Activated CD8-positive, alpha-beta T cell treated with anti-CD3 and anti-CD28 coated beads, Interleukin-2, amount 10 ng/mL, durations not matched to agents 7 days and 5 days (primary cell): Measurements from ENCODE around the gene BEGAIN. TPM values are rescaled to one million over a fixed set of nuclear protein-coding genes. Genes with fewer than 3 reads are reported as not detected.
A peak's percentile ranks its signal among the peaks of the same experiment; 100 is the strongest.

ENCODE experiments used
- ATAC-seq: fragments of 150-1000 bp; cut with Tn5 transposase; one replicate; pipeline ENCODE4 v1.10.0; 2021; ENCODE audit warnings: moderate library complexity
- CTCF ChIA-PET: fragments of 350-600 bp; sonication (Branson Sonifier 250); formaldehyde crosslinking; loops from one replicate; lab custom pipeline; 2021; ENCODE audit warnings: antibody characterized with exemption; lab: Charles Lee
- POLR2A ChIA-PET: fragments of 350-600 bp; sonication (Branson Sonifier 250); formaldehyde crosslinking; loops from one replicate; lab custom pipeline; 2021; ENCODE audit warnings: antibody characterized with exemption; lab: Charles Lee
- DNase-seq: peaks from one replicate; pipeline ENCODE4 v3.0.0-alpha.2; 2020
- H3K27ac Mint-ChIP-seq: one replicate; pipeline ENCODE4 v1.8.0; 2021; ENCODE audit warnings: mild to moderate bottlenecking, mixed read lengths
- H3K27me3 Mint-ChIP-seq: one replicate; pipeline ENCODE4 v1.8.0; 2021; ENCODE audit warnings: low read depth, mixed read lengths
- H3K36me3 Mint-ChIP-seq: one replicate; pipeline ENCODE4 v1.8.0; 2021; ENCODE audit warnings: low read depth, mixed read lengths
- H3K4me1 Mint-ChIP-seq: one replicate; pipeline ENCODE4 v1.8.0; 2021; ENCODE audit warnings: low read depth, mixed read lengths
- H3K4me3 Mint-ChIP-seq: one replicate; pipeline ENCODE4 v1.8.0; 2021; ENCODE audit warnings: mild to moderate bottlenecking, mixed read lengths
- H3K9me3 Mint-ChIP-seq: one replicate; pipeline ENCODE4 v1.8.0; 2022; ENCODE audit warnings: mixed read lengths; ENCODE audit not compliant: insufficient read depth
- total RNA-seq, 2 experiments: library from RNA; stranded (reverse); gene quantifications; one replicate each; pipeline ENCODE4 v1.2.3, GENCODE V29; 2021

BEGAIN gene
- total RNA-seq, 2 experiments from 2014 or later, result 0.70 to 1.2 TPM

GRCh38 chr14:100540141-100540925, 46.9 kb downstream of the BEGAIN start:
- peaks cover 2% of the 10 kb centered on the region for H3K27me3 Mint-ChIP-seq
- CTCF ChIA-PET, result no interaction called here
- DNase-seq, result no peak
- H3K4me1 Mint-ChIP-seq, result peaks cover 2% of the 10 kb centered on the region
- no peaks in the 10 kb centered on the region for H3K36me3 Mint-ChIP-seq
- H3K9me3 Mint-ChIP-seq, result no peaks in the 10 kb centered on the region
- ATAC-seq, result peak; percentile 49
- H3K4me3 Mint-ChIP-seq, result no peak overlapping the region
- no peak overlapping the region for H3K27ac Mint-ChIP-seq
- POLR2A ChIA-PET, result no interaction called here

GRCh38 chr14:100539766-100540140, 47.5 kb downstream of the BEGAIN start:
- ATAC-seq (no peak), DNase-seq (no peak)
- H3K4me1 Mint-ChIP-seq, result no peaks in the 10 kb centered on the region
- ChIA-PET CTCF (no interaction called here), POLR2A (no interaction called here)
- H3K36me3 Mint-ChIP-seq, result no peaks in the 10 kb centered on the region
- no peaks in the 10 kb centered on the region for H3K9me3 Mint-ChIP-seq
- no peaks in the 10 kb centered on the region for H3K27me3 Mint-ChIP-seq
- H3K27ac Mint-ChIP-seq, result no peak overlapping the region
- no peak overlapping the region for H3K4me3 Mint-ChIP-seq

GRCh38 chr14:100539003-100539660, 48.1 kb downstream of the BEGAIN start:
- POLR2A ChIA-PET, result interaction anchor here (0.6 kb wide), 1 partner anchor 225 kb away, joined by 3 read pairs; no protein-coding TSS in a partner anchor
- Mint-ChIP-seq H3K27ac (no peak overlapping the region), H3K4me3 (no peak overlapping the region), H3K9me3 (no peaks in the 10 kb centered on the region), H3K27me3 (no peaks in the 10 kb centered on the region), H3K36me3 (no peaks in the 10 kb centered on the region), H3K4me1 (peaks cover 5% of the 10 kb centered on the region)
- ATAC-seq (no peak), DNase-seq (no peak)
- CTCF ChIA-PET, result no interaction called here

DNA sequence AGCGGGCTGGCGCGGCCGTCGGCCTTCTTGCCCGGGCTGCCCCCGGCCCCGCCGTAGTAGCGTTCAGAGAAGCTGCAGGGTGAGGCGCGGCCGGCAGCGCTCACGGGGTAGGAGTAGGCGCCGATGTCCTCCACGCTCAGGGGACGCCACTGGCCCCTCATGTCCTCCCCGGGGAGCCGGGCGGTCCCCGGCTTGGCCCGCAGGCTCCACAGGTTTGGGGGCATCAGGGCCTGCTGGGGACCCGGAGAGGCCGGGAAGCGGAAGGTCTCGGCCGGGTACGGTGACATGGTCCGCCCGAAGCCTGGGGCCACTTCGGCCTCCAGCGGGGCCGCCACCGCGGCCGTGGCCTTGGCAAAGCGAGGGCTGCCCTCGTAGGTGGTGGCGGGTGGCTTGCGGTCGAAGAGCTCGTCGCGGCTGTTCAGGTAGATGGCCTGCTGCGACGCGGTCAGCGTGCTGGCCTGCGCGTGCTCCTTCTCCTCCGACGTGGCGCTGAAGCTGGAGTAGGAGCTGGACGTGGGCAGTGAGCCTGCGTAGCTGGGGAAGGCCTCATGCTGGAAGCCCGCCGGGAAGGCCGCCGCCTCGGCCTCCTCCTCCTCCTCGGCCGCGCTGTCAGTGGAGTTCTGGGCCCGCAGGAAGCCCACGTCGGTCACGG, 48.7 kb downstream of the BEGAIN start:
- ATAC-seq, result no peak
- H3K27ac Mint-ChIP-seq, result no peak overlapping the region

GRCh38 chr14:100537446-100538350, 49.5 kb downstream of the BEGAIN start:
- CTCF ChIA-PET, result interaction anchor here (1.0 kb wide), 1 partner anchor 115 kb away, joined by 3 read pairs; no protein-coding TSS in a partner anchor
- H3K27me3 Mint-ChIP-seq, result no peaks in the 10 kb centered on the region
- POLR2A ChIA-PET, result no interaction called here
- no peaks in the 10 kb centered on the region for H3K9me3 Mint-ChIP-seq
- peaks cover 20% of the 10 kb centered on the region for H3K4me1 Mint-ChIP-seq
- no peak overlapping the region for H3K27ac Mint-ChIP-seq
- H3K4me3 Mint-ChIP-seq, result no peak overlapping the region
- ATAC-seq (no peak), DNase-seq (no peak)
- no peaks in the 10 kb centered on the region for H3K36me3 Mint-ChIP-seq

More for the DNA sequence above, 48.7 kb downstream of the BEGAIN start:
- ChIA-PET POLR2A (interaction anchor here (0.6 kb wide), 1 partner anchor 224 kb away, joined by 3 read pairs; no protein-coding TSS in a partner anchor), CTCF (no interaction called here)
- Mint-ChIP-seq H3K36me3 (no peaks in the 10 kb centered on the region), H3K4me1 (peaks cover 12% of the 10 kb centered on the region), H3K4me3 (no peak overlapping the region), H3K9me3 (no peaks in the 10 kb centered on the region), H3K27me3 (no peaks in the 10 kb centered on the region)
- no peak for DNase-seq

DNA sequence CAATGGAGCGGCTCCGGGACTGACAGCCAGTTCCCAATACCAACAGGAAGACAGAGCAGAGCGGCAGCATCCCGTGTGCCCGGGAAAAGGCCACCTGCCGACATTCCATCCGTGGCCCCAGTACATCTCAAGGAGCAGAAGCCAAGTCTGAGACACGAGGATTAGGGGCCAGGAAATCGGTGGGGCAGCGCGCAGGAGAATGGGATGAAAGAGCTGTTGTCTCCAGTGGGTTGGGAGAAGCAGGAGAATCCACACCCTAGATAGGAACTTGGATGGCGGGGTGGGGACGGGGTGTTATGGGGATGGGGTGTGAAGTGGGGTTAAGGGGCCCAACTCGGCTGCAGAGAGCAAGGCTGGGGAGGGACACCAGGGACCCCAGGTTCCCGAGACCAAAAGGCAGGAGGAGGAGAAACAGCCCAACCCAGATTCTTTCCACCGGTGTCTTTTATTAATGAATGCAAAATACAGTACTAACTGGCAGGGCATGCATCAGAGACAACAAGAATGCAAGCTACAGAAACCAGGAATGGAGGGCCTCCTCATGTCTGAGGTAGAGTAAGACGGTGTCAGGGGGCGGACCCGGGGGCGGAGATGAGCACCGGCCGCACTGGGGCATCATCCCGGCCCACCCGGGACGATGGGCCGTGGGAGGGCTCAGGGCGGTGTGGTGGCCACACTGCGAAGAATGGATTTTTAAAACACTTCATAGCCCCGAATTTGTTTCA, 50.3 kb downstream of the BEGAIN start:
- ATAC-seq (no peak), DNase-seq (no peak)
- Mint-ChIP-seq H3K36me3 (no peaks in the 10 kb centered on the region), H3K4me3 (no peak overlapping the region), H3K9me3 (no peaks in the 10 kb centered on the region), H3K27me3 (no peaks in the 10 kb centered on the region), H3K4me1 (peaks cover 21% of the 10 kb centered on the region), H3K27ac (no peak overlapping the region)
- CTCF ChIA-PET, result interaction anchor here (1.0 kb wide), 1 partner anchor 116 kb away, joined by 3 read pairs; no protein-coding TSS in a partner anchor
- POLR2A ChIA-PET, result no interaction called here

- Mint-ChIP-seq H3K36me3 (no peaks in the 10 kb centered on the region), H3K27me3 (no peaks in the 10 kb centered on the region), H3K4me3 (no peak overlapping the region), H3K27ac (peak overlapping the region; percentile 12), H3K9me3 (no peaks in the 10 kb centered on the region), H3K4me1 (peaks cover 21% of the 10 kb centered on the region)
- no peak for ATAC-seq
- POLR2A ChIA-PET, result no interaction called here
- DNase-seq, result no peak
- CTCF ChIA-PET, result interaction anchor here (0.9 to 3.9 kb wide), 2 partner anchors 110 to 151 kb away, joined by 3 to 16 read pairs; no protein-coding TSS in a partner anchor
These were observed 51.1 kb downstream of the BEGAIN start for GRCh38 chr14:100536121-100536510.

GRCh38 chr14:100535287-100536120, 51.7 kb downstream of the BEGAIN start:
- no peaks in the 10 kb centered on the region for H3K9me3 Mint-ChIP-seq
- ChIA-PET POLR2A (no interaction called here), CTCF (interaction anchor here (0.9 to 3.9 kb wide), 2 partner anchors 111 to 150 kb away, joined by 3 to 16 read pairs; no protein-coding TSS in a partner anchor)

GRCh38 chr14:100534528-100535286, 52.5 kb downstream of the BEGAIN start:
- ChIA-PET CTCF (interaction anchor here (2.3 to 3.9 kb wide), 2 partner anchors 10 to 111 kb away, joined by 5 to 16 read pairs; no protein-coding TSS in a partner anchor), POLR2A (no interaction called here)
- H3K36me3 Mint-ChIP-seq, result no peaks in the 10 kb centered on the region
- ATAC-seq, result no peak
- no peak overlapping the region for H3K27ac Mint-ChIP-seq
- H3K27me3 Mint-ChIP-seq, result no peaks in the 10 kb centered on the region
- H3K9me3 Mint-ChIP-seq, result no peaks in the 10 kb centered on the region
- H3K4me1 Mint-ChIP-seq, result peaks cover 21% of the 10 kb centered on the region
- H3K4me3 Mint-ChIP-seq, result no peak overlapping the region
- DNase-seq, result peak; percentile 18

More at GRCh38 chr14:100535287-100536120, 51.7 kb downstream of the BEGAIN start:
- no peak for DNase-seq
- Mint-ChIP-seq H3K4me3 (no peak overlapping the region), H3K36me3 (no peaks in the 10 kb centered on the region), H3K27ac (peak overlapping the region; percentile 12), H3K4me1 (peaks cover 21% of the 10 kb centered on the region), H3K27me3 (no peaks in the 10 kb centered on the region)
- ATAC-seq, result no peak
